ENCODE results near the gene TSPAN9.
A peak's percentile ranks its signal among the peaks of the same experiment; 100 is the strongest.

Gene TSPAN9

DNA sequence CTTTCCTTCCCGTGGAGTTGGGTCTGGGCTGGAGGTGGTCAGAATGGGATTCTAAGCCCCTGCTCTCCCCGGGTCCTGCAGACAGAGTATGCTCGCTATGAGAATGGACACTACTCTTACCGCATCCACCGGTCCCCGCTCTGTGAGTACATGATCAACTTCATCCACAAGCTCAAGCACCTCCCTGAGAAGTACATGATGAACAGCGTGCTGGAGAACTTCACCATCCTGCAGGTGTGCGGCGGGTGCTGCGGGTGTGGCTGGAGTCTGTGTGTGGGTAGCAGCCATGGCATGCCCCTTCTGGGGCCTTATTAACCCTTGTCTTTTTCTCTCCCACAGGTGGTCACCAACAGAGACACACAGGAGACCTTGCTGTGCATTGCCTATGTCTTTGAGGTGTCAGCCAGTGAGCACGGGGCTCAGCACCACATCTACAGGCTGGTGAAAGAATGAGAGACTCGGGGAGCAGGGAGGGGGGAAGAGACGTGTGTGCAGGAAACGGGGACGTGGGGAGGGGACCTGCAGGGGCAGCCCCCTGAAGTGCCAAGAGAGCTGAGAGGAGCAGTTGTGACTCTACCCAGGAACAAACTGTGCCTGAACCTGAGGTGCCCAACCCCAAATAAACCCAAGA, 37.0 kb upstream of the TSPAN9 start:
- TF ChIP-seq, protein P1, sequence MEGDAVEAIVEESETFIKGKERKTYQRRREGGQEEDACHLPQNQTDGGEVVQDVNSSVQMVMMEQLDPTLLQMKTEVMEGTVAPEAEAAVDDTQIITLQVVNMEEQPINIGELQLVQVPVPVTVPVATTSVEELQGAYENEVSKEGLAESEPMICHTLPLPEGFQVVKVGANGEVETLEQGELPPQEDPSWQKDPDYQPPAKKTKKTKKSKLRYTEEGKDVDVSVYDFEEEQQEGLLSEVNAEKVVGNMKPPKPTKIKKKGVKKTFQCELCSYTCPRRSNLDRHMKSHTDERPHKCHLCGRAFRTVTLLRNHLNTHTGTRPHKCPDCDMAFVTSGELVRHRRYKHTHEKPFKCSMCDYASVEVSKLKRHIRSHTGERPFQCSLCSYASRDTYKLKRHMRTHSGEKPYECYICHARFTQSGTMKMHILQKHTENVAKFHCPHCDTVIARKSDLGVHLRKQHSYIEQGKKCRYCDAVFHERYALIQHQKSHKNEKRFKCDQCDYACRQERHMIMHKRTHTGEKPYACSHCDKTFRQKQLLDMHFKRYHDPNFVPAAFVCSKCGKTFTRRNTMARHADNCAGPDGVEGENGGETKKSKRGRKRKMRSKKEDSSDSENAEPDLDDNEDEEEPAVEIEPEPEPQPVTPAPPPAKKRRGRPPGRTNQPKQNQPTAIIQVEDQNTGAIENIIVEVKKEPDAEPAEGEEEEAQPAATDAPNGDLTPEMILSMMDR (IDR thresholded peaks at IDR 0.05; ENCODE audit: borderline replicate concordance, insufficient read depth, low read depth, low read length), result no peak
- no peak overlapping the region for H3K4me3 ChIP-seq (ENCODE audit: low read depth, low read length)

DNA sequence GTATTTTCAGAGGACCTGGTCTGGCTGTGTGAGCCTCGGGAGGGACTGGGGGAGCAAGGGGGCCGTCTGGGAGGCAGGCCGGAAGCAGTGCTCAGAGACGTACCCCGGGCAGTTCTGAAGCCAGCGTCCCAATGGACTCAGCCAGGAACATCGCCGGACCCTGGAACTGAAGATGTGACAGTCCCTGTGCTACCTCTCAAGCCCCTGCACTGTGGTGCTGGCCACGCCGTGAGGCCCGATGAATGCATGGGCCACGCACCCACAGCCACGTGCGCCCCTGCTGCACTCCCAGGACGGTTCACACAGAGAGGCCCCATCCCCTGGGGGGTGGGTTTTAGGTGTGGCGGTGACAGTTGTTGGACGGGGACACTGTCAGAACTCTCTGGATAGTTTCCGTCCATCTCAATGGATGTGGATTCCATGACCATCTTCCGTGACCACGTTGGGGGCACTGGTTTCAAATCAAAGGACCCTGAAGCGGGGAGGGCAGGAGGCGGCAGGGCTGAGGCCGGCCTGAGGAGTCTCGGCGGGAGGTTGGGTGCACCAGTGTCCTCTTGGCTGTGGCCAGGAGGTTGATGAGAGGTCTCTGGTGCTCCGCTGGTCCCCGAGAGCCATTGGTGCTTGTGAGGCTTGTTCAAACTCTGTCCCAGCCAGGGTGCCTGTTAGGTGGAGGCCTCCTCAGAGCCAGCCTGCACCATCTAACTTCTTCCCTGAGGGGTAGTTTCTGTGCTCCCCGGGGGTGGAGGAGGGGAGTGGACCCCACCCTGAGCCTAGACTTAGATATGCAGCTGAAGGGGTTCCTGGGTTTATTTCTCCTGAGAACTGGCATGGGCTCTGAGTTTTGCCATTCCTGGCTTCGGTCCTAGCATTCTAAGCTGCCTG, 36.3 kb upstream of the TSPAN9 start:
- TF ChIP-seq, protein P1 (IDR thresholded peaks at IDR 0.05; ENCODE audit: borderline replicate concordance, insufficient read depth, low read depth, low read length), result no peak
- H3K4me3 ChIP-seq (ENCODE audit: low read depth, low read length), result no peak overlapping the region

DNA sequence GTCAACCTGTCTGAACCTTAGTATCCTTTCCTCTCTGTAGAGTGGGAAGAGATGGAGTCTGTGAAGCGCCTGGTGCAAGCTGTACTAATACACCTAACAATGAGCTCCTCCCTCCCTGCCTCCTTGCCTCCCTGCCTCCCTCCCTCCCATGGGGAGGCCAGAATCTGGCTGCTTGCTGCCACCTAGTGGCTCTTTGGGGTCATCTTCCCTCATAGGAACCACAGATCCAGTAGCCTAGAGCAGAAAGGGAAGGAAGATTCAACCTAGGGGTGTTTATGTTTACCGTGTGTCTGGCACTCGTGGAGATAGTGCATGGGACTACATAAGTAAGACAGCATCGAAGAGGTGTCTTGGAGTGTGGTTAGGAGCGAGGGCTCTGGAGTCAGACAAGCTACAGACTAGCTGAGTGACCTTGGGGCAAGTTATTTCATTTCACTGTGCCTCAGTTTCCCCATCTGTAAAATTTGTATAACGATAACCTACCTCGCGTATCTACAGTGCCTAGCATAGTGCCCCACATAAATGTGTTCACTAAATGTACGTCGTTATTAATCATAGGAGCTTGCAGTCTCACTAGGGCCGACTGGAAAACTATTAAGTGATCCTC, 35.5 kb upstream of the TSPAN9 start:
- TF ChIP-seq, protein P1 (IDR thresholded peaks at IDR 0.05; ENCODE audit: borderline replicate concordance, insufficient read depth, low read depth, low read length), result peak; percentile 68; the same call in 1 of the 2 replicates
- no peak overlapping the region for H3K4me3 ChIP-seq (ENCODE audit: low read depth, low read length)

DNA sequence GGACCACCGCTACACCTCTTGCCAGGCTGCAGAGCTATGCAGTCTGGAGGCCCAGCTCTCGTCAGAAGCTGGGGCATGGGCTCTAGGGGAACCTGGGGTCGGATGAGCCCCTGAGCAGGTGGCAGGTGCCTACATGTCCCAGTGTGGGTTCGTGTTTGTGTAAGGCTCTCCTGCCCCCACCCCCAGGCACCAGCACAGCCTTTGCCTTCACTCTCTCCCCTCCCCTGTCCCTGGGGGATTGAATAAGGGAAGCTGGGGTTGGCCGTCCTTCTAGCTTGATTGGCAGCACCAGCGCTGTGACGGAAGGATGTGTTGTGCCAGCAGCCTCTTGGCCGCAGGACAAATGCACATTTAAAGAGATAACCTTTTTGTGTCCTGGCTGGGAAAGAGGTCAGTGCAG, 34.8 kb upstream of the TSPAN9 start:
- TF ChIP-seq, protein P1 (IDR thresholded peaks at IDR 0.05; ENCODE audit: borderline replicate concordance, insufficient read depth, low read depth, low read length), result no peak
- no peak overlapping the region for H3K4me3 ChIP-seq (ENCODE audit: low read depth, low read length)

DNA sequence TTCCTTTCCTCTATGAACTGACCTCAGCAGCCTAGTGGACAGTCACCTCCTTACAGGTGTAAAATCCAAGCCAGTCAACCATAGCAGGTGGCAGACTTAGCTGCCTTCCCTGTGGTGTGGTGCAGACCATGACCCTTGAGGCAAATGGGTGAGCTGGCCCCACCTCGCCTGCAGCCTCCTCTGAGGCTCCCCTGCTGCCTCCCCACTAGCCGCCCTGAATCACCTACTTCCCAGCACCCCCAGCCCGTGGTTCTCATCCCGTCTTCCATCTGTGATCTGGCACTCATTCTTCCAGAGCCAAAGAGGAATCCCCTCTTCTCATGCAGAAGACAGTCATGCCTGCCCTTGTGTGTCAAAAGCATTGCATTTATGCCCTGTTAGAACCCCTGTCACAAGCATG, 34.4 kb upstream of the TSPAN9 start:
- TF ChIP-seq, protein P1 (IDR thresholded peaks at IDR 0.05; ENCODE audit: borderline replicate concordance, insufficient read depth, low read depth, low read length), result no peak
- no peak overlapping the region for H3K4me3 ChIP-seq (ENCODE audit: low read depth, low read length)

DNA sequence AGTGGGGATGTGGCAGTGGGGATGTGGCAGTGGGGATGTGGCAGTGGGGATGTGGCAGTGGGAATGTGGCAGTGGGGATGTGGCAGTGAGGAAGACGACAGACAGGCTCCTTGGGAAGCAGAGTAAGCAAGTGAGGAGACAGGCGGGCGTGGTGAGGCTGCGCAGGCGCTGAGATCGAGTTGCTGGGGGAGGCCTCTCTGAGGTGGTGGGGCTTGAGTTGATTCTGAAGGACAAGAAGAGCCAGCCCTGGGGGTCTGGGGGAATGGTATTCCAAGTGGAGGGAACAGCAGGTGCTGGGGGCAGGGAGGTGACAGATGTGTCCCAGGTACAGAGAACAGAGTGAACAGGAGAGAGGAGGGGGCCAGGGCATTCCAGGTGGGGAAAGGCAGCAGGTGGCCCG, 33.8 kb upstream of the TSPAN9 start:
- H3K4me3 ChIP-seq (ENCODE audit: low read depth, low read length), result no peak overlapping the region
- TF ChIP-seq, protein P1 (IDR thresholded peaks at IDR 0.05; ENCODE audit: borderline replicate concordance, insufficient read depth, low read depth, low read length), result no peak
